RPMI7951 (cell line): ENCODE results near the gene FRMD6. TPM values are rescaled to one million over a fixed set of nuclear protein-coding genes. Genes with fewer than 3 reads are reported as not detected.
A peak's percentile ranks its signal among the peaks of the same experiment; 100 is the strongest.

Experiments used
- DNase-seq: peaks from one replicate; pipeline ENCODE4 v3.0.0-alpha.2; 2012; ENCODE audit warnings: low read depth
- total RNA-seq: library from RNA; depleted of rRNA; stranded (reverse); fragments of >200 nt; shearing (Covaris generic); gene quantifications from 2 replicates; pipeline ENCODE4 v1.2.3, GENCODE V29; 2014; rRNA removed

The FRMD6 gene
- total RNA-seq, 1 experiment from 2014 or later: 127 TPM

- peak; percentile 70 for DNase-seq
Measured at GRCh38 chr14:51776102-51776894, 124.6 kb downstream of the FRMD6 start.

- peak; percentile 55 for DNase-seq
Measured at GRCh38 chr14:51780006-51780692, 128.4 kb downstream of the FRMD6 start.

Other genes with a start within 250 kb of the FRMD6 start
- 81.7 and 98.8 TPM in 2 replicates for gene GNG2, start 208.7 kb downstream of the FRMD6 start, total RNA-seq